ENCODE data around the gene PBX3.

DNA sequence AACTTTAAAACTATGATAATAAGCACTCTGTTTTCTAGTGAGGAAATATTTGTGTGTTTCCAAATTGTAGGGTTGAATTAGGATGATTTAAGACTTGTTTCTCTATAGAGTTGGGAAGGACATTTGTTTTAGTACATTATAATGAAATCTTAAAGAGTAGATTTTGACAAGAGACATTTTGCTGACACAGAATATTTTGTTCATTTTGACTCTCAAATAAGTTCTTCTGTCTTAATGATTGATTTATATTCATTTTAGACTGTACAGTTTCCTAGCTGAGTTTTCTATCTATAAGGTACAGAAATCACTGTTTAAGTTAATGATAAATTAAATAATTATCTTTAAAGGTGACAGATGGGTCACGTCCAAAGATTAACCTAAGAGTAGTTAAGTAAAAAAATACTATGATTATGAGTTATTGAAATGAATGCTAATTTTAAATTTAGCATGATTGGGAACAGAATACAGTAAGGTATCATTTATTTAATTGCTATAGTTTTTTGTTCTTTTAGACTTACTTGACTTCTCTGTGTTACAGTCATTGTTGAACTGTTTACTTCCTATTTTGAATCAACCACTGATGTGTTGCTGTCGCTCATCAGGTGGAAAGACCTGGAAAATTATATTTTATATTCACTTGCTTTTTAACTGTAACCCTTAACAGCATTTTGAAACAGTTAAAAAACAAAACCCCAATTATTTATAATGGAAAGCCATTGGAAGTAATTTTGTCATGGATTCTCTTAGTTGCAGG lies 19.5 kb downstream of the PBX3 start:
- TF ChIP-seq, protein P1, sequence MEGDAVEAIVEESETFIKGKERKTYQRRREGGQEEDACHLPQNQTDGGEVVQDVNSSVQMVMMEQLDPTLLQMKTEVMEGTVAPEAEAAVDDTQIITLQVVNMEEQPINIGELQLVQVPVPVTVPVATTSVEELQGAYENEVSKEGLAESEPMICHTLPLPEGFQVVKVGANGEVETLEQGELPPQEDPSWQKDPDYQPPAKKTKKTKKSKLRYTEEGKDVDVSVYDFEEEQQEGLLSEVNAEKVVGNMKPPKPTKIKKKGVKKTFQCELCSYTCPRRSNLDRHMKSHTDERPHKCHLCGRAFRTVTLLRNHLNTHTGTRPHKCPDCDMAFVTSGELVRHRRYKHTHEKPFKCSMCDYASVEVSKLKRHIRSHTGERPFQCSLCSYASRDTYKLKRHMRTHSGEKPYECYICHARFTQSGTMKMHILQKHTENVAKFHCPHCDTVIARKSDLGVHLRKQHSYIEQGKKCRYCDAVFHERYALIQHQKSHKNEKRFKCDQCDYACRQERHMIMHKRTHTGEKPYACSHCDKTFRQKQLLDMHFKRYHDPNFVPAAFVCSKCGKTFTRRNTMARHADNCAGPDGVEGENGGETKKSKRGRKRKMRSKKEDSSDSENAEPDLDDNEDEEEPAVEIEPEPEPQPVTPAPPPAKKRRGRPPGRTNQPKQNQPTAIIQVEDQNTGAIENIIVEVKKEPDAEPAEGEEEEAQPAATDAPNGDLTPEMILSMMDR (IDR thresholded peaks at IDR 0.05; ENCODE audit: low read depth, low read length, poor library complexity, severe bottlenecking): no peak
- no peak for TF ChIP-seq EZH2phosphoT487 (IDR thresholded peaks at IDR 0.05; ENCODE audit: borderline replicate concordance, low read length)
